K562 (cell line): Measurements from ENCODE around the gene SUPT3H. TPM values are rescaled to one million over a fixed set of nuclear protein-coding genes. Genes with fewer than 3 reads are reported as not detected.
A peak's percentile ranks its signal among the peaks of the same experiment; 100 is the strongest.

Source experiments
- ATAC-seq: fragments of 200-7000 bp; cut with Tn5 transposase; 3 replicates; pipeline ENCODE4 v1.9.1; 2020; ENCODE audit warnings: moderate library complexity
- BruUV-seq: library from RNA; stranded (reverse); fragments of 400-500 nt; replicated peaks from 2 replicates; lab custom pipeline; 2021; lab: Mats Ljungman, UMichigan
- CTCF ChIA-PET: fragments of 300-600 bp; formaldehyde crosslinking; extraction: SDS; loops from one replicate; lab custom pipeline; 2021; ENCODE audit warnings: low intra/inter-chr PET ratio; lab: Yijun Ruan, JAX
- POLR2A ChIA-PET: fragments of 300-600, 350-650 bp; sonication (Branson Sonifier 250); formaldehyde crosslinking; extraction: SDS; loops from one replicate; lab custom pipeline; 2021; ENCODE audit warnings: antibody characterized with exemption, inconsistent platforms; lab: Yijun Ruan, JAX
- DNase-seq, 4 experiments: peaks; one replicate each; pipeline versions ENCODE4 v3.0.0 to v3.0.0-alpha.2; 2011 to 2018; ENCODE audit warnings: low spot score in 3 of 4, mixed read lengths in 3 of 4; ENCODE audit errors: extremely low read depth in 1 of 4
- FAIRE-seq: peaks from 2 replicates; lab custom pipeline; 2011; peaks lifted over from hg19 to GRCh38; lab: Jason Lieb, UNC
- H2AFZ ChIP-seq: 2 replicates; pipeline ENCODE4 v1.6.0; 2011; ENCODE audit warnings: low read depth, low read length, control low read depth, inconsistent platforms
- H3K27ac ChIP-seq: fragments of 200-600 bp; 3 replicates; pipeline ENCODE4 v1.8.0; 2011; ENCODE audit warnings: low read depth, mild to moderate bottlenecking, control low read depth, inconsistent platforms, low read length, moderate library complexity, mixed read lengths; ENCODE audit errors: extremely low read depth
- H3K27me3 ChIP-seq, 2 experiments: fragments of 300-600 bp in 1 of 2; 2 replicates in 1 of 2; 3 replicates in 1 of 2; pipeline versions ENCODE4 v1.6.0 to v1.8.0; 2011; ENCODE audit warnings: inconsistent platforms in 2 of 2, low read length in 2 of 2, mild to moderate bottlenecking in 1 of 2, mixed read lengths in 1 of 2, moderate library complexity in 1 of 2; ENCODE audit not compliant: control insufficient read depth in 2 of 2, insufficient read depth in 2 of 2
- H3K36me3 ChIP-seq: fragments of 300-600 bp; 3 replicates; pipeline ENCODE4 v1.8.0; 2011; ENCODE audit warnings: mild to moderate bottlenecking, low read length, inconsistent platforms; ENCODE audit not compliant: control insufficient read depth, insufficient read depth
- H3K4me1 ChIP-seq, 2 experiments: fragments of 200-600 bp in 1 of 2; replicated peaks in 1 of 2; 2 replicates in 1 of 2; 3 replicates in 1 of 2; pipeline versions ENCODE4 v1.5.1 to v1.8.0; 2011; ENCODE audit warnings: inconsistent platforms in 2 of 2, low read length in 2 of 2, mild to moderate bottlenecking in 1 of 2, mixed read lengths in 1 of 2, moderate library complexity in 1 of 2; ENCODE audit not compliant: control insufficient read depth in 2 of 2, insufficient read depth in 2 of 2
- H3K4me2 ChIP-seq: 2 replicates; pipeline ENCODE4 v1.6.1; 2011; ENCODE audit warnings: low read length, control low read depth, inconsistent platforms, mixed read lengths; ENCODE audit not compliant: insufficient read depth
- H3K4me3 ChIP-seq: fragments of 200-600 bp; sonication (generic), shearing (Covaris generic); 2 replicates; pipeline ENCODE4 v1.5.1; 2016; ENCODE audit warnings: control low read depth, inconsistent platforms
- H3K79me2 ChIP-seq: fragments of 200-600 bp; 3 replicates; pipeline ENCODE4 v1.8.0; 2011; ENCODE audit warnings: low read length, inconsistent platforms; ENCODE audit not compliant: control insufficient read depth, insufficient read depth
- H3K9ac ChIP-seq, 2 experiments: 2 replicates each; pipeline versions ENCODE4 v1.6.0 to v1.6.1; 2011; ENCODE audit warnings: low read depth in 2 of 2, low read length in 2 of 2, control low read depth in 1 of 2, inconsistent platforms in 1 of 2, mild to moderate bottlenecking in 1 of 2, mixed read lengths in 1 of 2; ENCODE audit not compliant: insufficient read depth in 1 of 2
- H3K9me1 ChIP-seq: one replicate; pipeline ENCODE4 v1.6.0; 2011; ENCODE audit warnings: inconsistent platforms, mild to moderate bottlenecking, low read length, moderate library complexity; ENCODE audit not compliant: control insufficient read depth, insufficient read depth
- H3K9me3 ChIP-seq: replicated peaks from 2 replicates; pipeline ENCODE4 v1.5.1; 2011; ENCODE audit warnings: low read depth, low read length, inconsistent platforms; ENCODE audit not compliant: control insufficient read depth, insufficient read depth
- H4K20me1 ChIP-seq: replicated peaks from 2 replicates; pipeline ENCODE4 v1.6.1; 2011; ENCODE audit warnings: low read length, inconsistent platforms, mixed read lengths; ENCODE audit not compliant: control insufficient read depth, insufficient read depth
- AFF4 ChIP-seq: sonication (generic); formaldehyde crosslinking; IDR thresholded peaks from 2 replicates; pipeline ENCODE4 v1.8.0; 2023; ENCODE audit warnings: mild to moderate bottlenecking, missing genetic modification reagents
- CEBPG ChIP-seq, 3 experiments: fragments of 200-800 bp in 1 of 3; sonication (Bioruptor generic) in 1 of 3; sonication (generic) in 1 of 3; formaldehyde crosslinking in 1 of 3; IDR thresholded peaks in 2 of 3; conservative IDR thresholded peaks in 1 of 3; 2 replicates each; pipeline versions ENCODE4 v1.6.1 to v1.8.0; 2016 to 2022; ENCODE audit warnings: missing compliant biosample characterization in 2 of 3, missing genetic modification characterization in 2 of 3, mild to moderate bottlenecking in 1 of 3, missing genetic modification reagents in 1 of 3
- CSDE1 ChIP-seq, 2 experiments: fragments of 450-650 bp; IDR thresholded peaks; 2 replicates each; pipeline ENCODE4 v1.6.1; 2016; ENCODE audit warnings: mild to moderate bottlenecking in 1 of 2
- GATA2 ChIP-seq: sonication (generic); formaldehyde crosslinking; IDR thresholded peaks from 2 replicates; pipeline ENCODE4 v1.4.0; 2020; ENCODE audit warnings: mild to moderate bottlenecking, missing genetic modification reagents
- ZNF121 ChIP-seq: sonication (generic); formaldehyde crosslinking; conservative IDR thresholded peaks from 2 replicates; pipeline ENCODE4 v1.8.0; 2022; ENCODE audit warnings: missing genetic modification reagents
- WGBS: fragments of 100-300 bp; shearing (Covaris generic); methylation state at CpG from one replicate; pipeline ENCODE4 v1.1.6; 2016; ENCODE audit warnings: low coverage, mixed read lengths; ENCODE audit not compliant: insufficient coverage; ENCODE audit errors: missing lambda C conversion rate; 5-methylcytosine and 5-hydroxymethylcytosine counted together
- in situ Hi-C: fragments of 300-500 bp; cut with MboI; formaldehyde crosslinking; loops from 4 replicates; pipeline ENCODE4 v1.15.0; 2018; ENCODE audit warnings: inconsistent platforms, mixed read lengths
- intact Hi-C: fragments of 100-400 bp; cut with micrococcal nuclease; formaldehyde crosslinking; loops from 2 replicates; pipeline ENCODE4 v1.14.2; 2022
- polyA plus RNA-seq, 8 experiments: library from polyadenylated mRNA; depleted of rRNA in 4 of 8; stranded (reverse) in 5 of 8; unstranded in 3 of 8; fragments of >200 nt; fragmentation: Nextera tagmentation in 2 of 8; fragmentation: Illumina TruSeq in 1 of 8; extraction: Ambion mirVana in 2 of 8; extraction: Trizol in 1 of 8; gene quantifications; 2 replicates each; pipeline versions ENCODE4 v1.2.1 to v1.2.3, GENCODE V29; 2011 to 2014; ENCODE audit warnings: inconsistent platforms in 1 of 8, missing spikeins in 1 of 8
- total RNA-seq, 7 experiments: library from RNA; depleted of rRNA in 6 of 7; stranded (reverse); fragments of >200 nt in 6 of 7; fragmentation: Illumina TruSeq in 2 of 7; extraction: Trizol in 2 of 7; gene quantifications; 2 replicates each; pipeline versions ENCODE4 v1.2.1 to v1.2.3, GENCODE V29; 2011 to 2021; ENCODE audit warnings: low replicate concordance in 1 of 7
- TF ChIP-seq, protein P1 (sequence below): fragments of 250-450 bp; sonication (Bioruptor Pico); IDR thresholded peaks from 2 replicates; pipeline ENCODE4 v1.8.0; 2022; ENCODE audit warnings: moderate library complexity, mild to moderate bottlenecking, inconsistent platforms

Gene SUPT3H
- total and polyA plus RNA-seq, 9 of the 15 experiments (the other 6 are each of a cell fraction or from before 2014, with no cell fraction given) = 7.2 to 16.3 (median 11.9) TPM

- no peaks in the 10 kb centered on the region for H3K4me1 ChIP-seq
- TF ChIP-seq ZNF121 (CRISPR knock-in tag) = peak; percentile 21
- TF ChIP-seq, protein P1, sequence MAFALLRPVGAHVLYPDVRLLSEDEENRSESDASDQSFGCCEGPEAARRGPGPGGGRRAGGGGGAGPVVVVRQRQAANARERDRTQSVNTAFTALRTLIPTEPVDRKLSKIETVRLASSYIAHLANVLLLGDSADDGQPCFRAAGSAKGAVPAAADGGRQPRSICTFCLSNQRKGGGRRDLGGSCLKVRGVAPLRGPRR (CRISPR knock-in tag) = no peak
- TF ChIP-seq AFF4 (CRISPR knock-in tag) = no peak
- no peak for TF ChIP-seq CEBPG (CRISPR knock-in tag; IDR thresholded peaks at IDR 0.05)
- no peak for TF ChIP-seq CEBPG (tag; conservative IDR thresholded peaks at IDR 0.05 in 1 of 2, IDR thresholded peaks at IDR 0.05 in 1 of 2)
- TF ChIP-seq CSDE1 (IDR thresholded peaks at IDR 0.05) = no peak
- no peak for TF ChIP-seq GATA2 (CRISPR knock-in tag)
- TF ChIP-seq, all 486 proteins: peak for 1
- no peaks in the 10 kb centered on the region for H3K9me3 ChIP-seq
- intact Hi-C loops (no loop called here), in situ Hi-C loops (no loop called here)
- H3K9me1 ChIP-seq = no peaks in the 10 kb centered on the region
- FAIRE-seq = no peak
- no peak overlapping the region for H3K4me3 ChIP-seq
- no peaks in the 10 kb centered on the region for H4K20me1 ChIP-seq
- H3K27ac ChIP-seq = no peak overlapping the region
- WGBS = 4% methylated on average over 3 of the region's 3 CpGs
- CTCF ChIA-PET = no interaction called here
- no TSS peak for BruUV-seq
- POLR2A ChIA-PET = interaction anchor here (0.7 to 1.4 kb wide), 3 partner anchors 14 to 118 kb away, joined by 3 to 4 read pairs (median 3); no protein-coding TSS in a partner anchor
- no peaks in the 10 kb centered on the region for H3K79me2 ChIP-seq
- H3K27me3 ChIP-seq = no peaks in the 10 kb centered on the region
- ATAC-seq = no peak
- no peak overlapping the region for H3K9ac ChIP-seq
- DNase-seq = no peak
- no peak overlapping the region for H3K4me2 ChIP-seq
- H3K36me3 ChIP-seq = no peaks in the 10 kb centered on the region
- H2AFZ ChIP-seq = no peak overlapping the region
These were observed 557.0 kb downstream of the SUPT3H start for GRCh38 chr6:44820759-44821158.
